DOHH2 (cell line): ENCODE data around the gene CLASP2.

ENCODE experiments used
- CTCF ChIP-seq: fragments of 200-600 bp; sonication (generic); IDR thresholded peaks from one replicate; pipeline ENCODE4 v1.5.1; 2014; ENCODE audit warnings: antibody characterized with exemption, mild to moderate bottlenecking, low read depth, low read length; ENCODE audit not compliant: poor library complexity, severe bottlenecking
- EZH2phosphoT487 ChIP-seq: fragments of 200-600 bp; sonication (generic); IDR thresholded peaks from 2 replicates; pipeline ENCODE4 v1.6.1; 2017; ENCODE audit warnings: borderline replicate concordance, mild to moderate bottlenecking, antibody characterized with exemption, low read length, moderate library complexity, mixed read lengths

GRCh38 chr3:33467786-33468185 is 250.3 kb downstream of the CLASP2 start:
- TF ChIP-seq CTCF = no peak
- TF ChIP-seq EZH2phosphoT487 = no peak
